ENCODE data around the gene GID4.

Gene GID4

GRCh38 chr17:17999364-18000029 is 39.7 kb upstream of the GID4 start:
- TF ChIP-seq CTCF (IDR thresholded peaks at IDR 0.05): no peak

DNA sequence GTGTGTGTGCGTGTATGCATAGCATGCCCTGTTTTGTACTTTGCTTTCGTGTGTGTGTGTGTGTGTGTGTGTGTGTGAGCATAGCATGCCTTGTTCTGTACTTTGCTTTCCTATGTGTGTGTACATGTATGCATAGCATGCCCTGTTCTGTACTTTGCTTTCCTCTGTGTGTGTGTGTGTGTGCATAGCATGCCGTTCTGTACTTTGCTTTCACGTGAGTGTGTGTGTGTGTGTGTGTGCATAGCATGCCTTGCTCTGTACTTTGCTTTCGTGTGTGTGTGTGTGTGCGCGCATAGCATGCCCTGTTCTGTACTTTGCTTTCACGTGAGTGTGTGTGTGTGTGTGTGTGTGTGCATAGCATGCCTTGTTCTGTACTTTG is 39.2 kb upstream of the GID4 start:
- no peak for TF ChIP-seq CTCF (IDR thresholded peaks at IDR 0.05)

GRCh38 chr17:18002171-18002570 is 37.0 kb upstream of the GID4 start:
- TF ChIP-seq CTCF (IDR thresholded peaks at IDR 0.05): no peak

- no peak for TF ChIP-seq CTCF (IDR thresholded peaks at IDR 0.05)
These were observed 34.9 kb upstream of the GID4 start for GRCh38 chr17:18004345-18004744.

DNA sequence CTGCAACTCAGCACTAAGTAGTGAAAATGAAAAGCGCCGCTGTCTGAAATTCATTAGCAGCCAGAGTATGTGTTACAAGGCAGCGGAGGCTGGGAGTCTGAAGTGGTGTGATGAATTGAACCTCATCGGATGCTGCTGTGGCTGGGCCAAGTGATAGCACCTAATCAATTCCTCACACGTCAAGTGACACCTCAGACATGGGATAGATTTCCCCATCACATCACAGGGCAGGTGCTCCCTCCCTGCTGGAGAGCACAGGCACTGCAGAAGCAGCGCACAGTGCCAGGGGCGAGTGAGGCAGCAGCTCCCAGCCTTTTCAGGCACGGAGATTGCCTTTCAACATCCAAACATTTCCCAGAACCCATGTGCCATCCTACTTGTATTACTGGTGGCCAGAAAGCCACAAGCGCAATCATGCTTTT is 34.3 kb upstream of the GID4 start:
- TF ChIP-seq CTCF (IDR thresholded peaks at IDR 0.05): no peak

GRCh38 chr17:18005496-18005895 is 33.7 kb upstream of the GID4 start:
- TF ChIP-seq CTCF (IDR thresholded peaks at IDR 0.05): no peak

- TF ChIP-seq CTCF (IDR thresholded peaks at IDR 0.05): no peak
These were observed 32.5 kb upstream of the GID4 start for GRCh38 chr17:18006495-18007239.

All from LNCAP (cell line).